ENCODE results near the gene LRRC15. TPM values are rescaled to one million over a fixed set of nuclear protein-coding genes. Genes with fewer than 3 reads are reported as not detected.

Gene LRRC15
- total and polyA plus RNA-seq, 2 experiments from 2014 or later, result not detected

DNA sequence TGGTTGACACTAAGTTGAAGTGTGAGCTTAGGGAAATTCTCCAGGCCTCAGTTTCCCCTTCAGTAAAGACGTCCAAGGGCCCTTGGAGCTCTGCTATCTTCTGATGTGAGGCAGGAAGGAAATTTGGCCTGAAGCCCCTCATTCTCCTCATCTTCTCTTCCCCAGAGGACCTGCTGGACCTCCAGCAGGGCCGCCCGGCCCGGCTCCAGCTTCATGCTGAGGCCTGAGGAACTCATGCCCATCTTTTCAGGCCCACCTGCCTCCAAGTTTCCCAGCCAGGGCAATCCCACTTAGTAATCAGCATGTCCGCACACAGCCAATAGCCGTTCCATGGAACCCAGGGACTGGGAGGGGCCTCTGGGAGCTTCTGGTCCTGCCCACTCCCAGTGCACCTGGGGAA, 4.0 kb downstream of the LRRC15 start:
- DNase-seq (ENCODE audit: low spot score), result no peak
- H3K27me3 ChIP-seq, result peaks cover 16% of the 10 kb centered on the region

DNA sequence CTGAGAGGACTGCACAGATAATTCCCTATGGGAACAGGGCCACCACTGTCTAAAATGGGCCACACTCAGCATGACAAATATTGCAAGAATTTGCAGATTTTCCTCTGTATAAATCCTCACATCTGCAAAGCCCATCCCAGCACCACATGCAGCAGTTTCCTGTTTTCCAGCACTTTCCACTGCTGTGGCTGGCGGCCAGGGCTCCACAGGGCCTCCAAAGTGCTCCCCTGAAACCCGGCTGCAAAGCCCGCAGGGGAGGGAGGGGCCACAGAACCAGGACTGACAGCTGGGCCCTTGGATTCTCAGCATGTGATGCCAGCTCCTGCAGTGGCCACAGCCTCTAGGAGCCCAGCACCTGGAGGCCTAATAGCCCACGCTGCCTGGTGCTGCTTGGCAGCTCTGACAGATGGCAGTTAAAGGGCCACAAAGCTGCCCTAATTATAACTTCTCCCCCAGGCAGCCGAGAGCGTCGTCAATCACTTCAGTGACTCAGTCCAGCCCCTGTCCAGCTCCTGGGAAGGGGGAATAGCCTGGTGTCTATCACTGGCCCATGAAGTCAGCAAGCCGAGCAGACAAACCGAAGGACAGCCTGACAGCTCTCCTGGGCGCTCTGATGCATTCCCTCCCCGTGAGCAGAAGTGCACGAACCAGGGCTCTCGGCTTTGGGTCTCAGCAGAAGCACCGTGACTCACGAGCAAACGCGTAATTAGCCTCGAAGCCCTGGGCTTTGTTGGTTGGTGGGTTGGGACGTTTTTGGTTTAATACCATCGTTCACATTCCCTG, 4.7 kb downstream of the LRRC15 start:
- no peak overlapping the region for H3K27ac ChIP-seq

More for the DNA sequence above, 4.0 kb downstream of the LRRC15 start:
- Histone ChIP-seq H3K36me3 (replicated peaks; ENCODE audit: insufficient read depth, low read depth) (no peaks in the 10 kb centered on the region), H3K27ac (no peak overlapping the region), H2AFZ (no peak overlapping the region), H3K9me3 (ENCODE audit: low read depth) (no peaks in the 10 kb centered on the region), H4K20me1 (ENCODE audit: insufficient read depth, poor library complexity, severe bottlenecking) (no peaks in the 10 kb centered on the region), H3K9me2 (replicated peaks; ENCODE audit: insufficient read depth) (no peaks in the 10 kb centered on the region), H3K4me2 (no peak overlapping the region), H3K4me1 (ENCODE audit: insufficient read depth) (peaks cover 20% of the 10 kb centered on the region), H3K79me2 (no peaks in the 10 kb centered on the region), H3K4me3 (no peak overlapping the region)
- 96% methylated on average over 6 of the region's 6 CpGs for WGBS (ENCODE audit: low lambda C conversion rate, missing lambda C conversion rate)
- TF ChIP-seq CTCF (IDR thresholded peaks at IDR 0.05; ENCODE audit: poor library complexity) (no peak), EZH2 (IDR thresholded peaks at IDR 0.05; ENCODE audit: borderline replicate concordance) (no peak), EZH2phosphoT487 (IDR thresholded peaks at IDR 0.05; ENCODE audit: low read depth, severe bottlenecking, unreplicated experiment) (no peak)

GRCh38 chr3:194364314-194364651, 5.3 kb downstream of the LRRC15 start:
- no peak for DNase-seq (ENCODE audit: low spot score)
- H2AFZ ChIP-seq, result no peak overlapping the region
- no peaks in the 10 kb centered on the region for H3K9me2 ChIP-seq (replicated peaks; ENCODE audit: insufficient read depth)
- no peak overlapping the region for H3K4me2 ChIP-seq
- no peaks in the 10 kb centered on the region for H3K79me2 ChIP-seq
- H3K27me3 ChIP-seq, result peaks cover 6% of the 10 kb centered on the region
- H4K20me1 ChIP-seq (ENCODE audit: insufficient read depth, poor library complexity, severe bottlenecking), result no peaks in the 10 kb centered on the region
- peaks cover 18% of the 10 kb centered on the region for H3K4me1 ChIP-seq (ENCODE audit: insufficient read depth)
- TF ChIP-seq CTCF (IDR thresholded peaks at IDR 0.05; ENCODE audit: poor library complexity), result no peak
- TF ChIP-seq EZH2 (IDR thresholded peaks at IDR 0.05; ENCODE audit: borderline replicate concordance), result no peak
- no peak for TF ChIP-seq EZH2phosphoT487 (IDR thresholded peaks at IDR 0.05; ENCODE audit: low read depth, severe bottlenecking, unreplicated experiment)
- no peaks in the 10 kb centered on the region for H3K9me3 ChIP-seq (ENCODE audit: low read depth)
- no peaks in the 10 kb centered on the region for H3K36me3 ChIP-seq (replicated peaks; ENCODE audit: insufficient read depth, low read depth)
- no peak overlapping the region for H3K4me3 ChIP-seq
- no peak overlapping the region for H3K27ac ChIP-seq
- 79% methylated on average over 3 of the region's 3 CpGs for WGBS (ENCODE audit: low lambda C conversion rate, missing lambda C conversion rate)

More for the DNA sequence above, 4.7 kb downstream of the LRRC15 start:
- Histone ChIP-seq H3K4me3 (no peak overlapping the region), H2AFZ (no peak overlapping the region), H3K27me3 (peaks cover 12% of the 10 kb centered on the region), H3K79me2 (no peaks in the 10 kb centered on the region), H4K20me1 (ENCODE audit: insufficient read depth, poor library complexity, severe bottlenecking) (no peaks in the 10 kb centered on the region), H3K9me2 (replicated peaks; ENCODE audit: insufficient read depth) (no peaks in the 10 kb centered on the region), H3K4me1 (ENCODE audit: insufficient read depth) (peaks cover 19% of the 10 kb centered on the region), H3K9me3 (ENCODE audit: low read depth) (no peaks in the 10 kb centered on the region), H3K4me2 (peak overlapping the region; percentile 47), H3K36me3 (replicated peaks; ENCODE audit: insufficient read depth, low read depth) (no peaks in the 10 kb centered on the region)
- DNase-seq (ENCODE audit: low spot score), result peak; percentile 44
- 43% methylated on average over 20 of the region's 20 CpGs for WGBS (ENCODE audit: low lambda C conversion rate, missing lambda C conversion rate)
- TF ChIP-seq EZH2phosphoT487 (IDR thresholded peaks at IDR 0.05; ENCODE audit: low read depth, severe bottlenecking, unreplicated experiment), result no peak
- no peak for TF ChIP-seq EZH2 (IDR thresholded peaks at IDR 0.05; ENCODE audit: borderline replicate concordance)
- TF ChIP-seq CTCF (IDR thresholded peaks at IDR 0.05; ENCODE audit: poor library complexity), result no peak

Measured in hepatocyte (in vitro differentiated cells).